NB4 (cell line): Measurements from ENCODE around the gene WDR89.
"Not testable (repeated sequence)": the region's sequence is repeated elsewhere in the genome, so short reads cannot be mapped to it uniquely, and the experiment has no call there.

Source experiments
- CTCF ChIP-seq: IDR thresholded peaks from one replicate; pipeline ENCODE4 v1.5.1; 2012; ENCODE audit warnings: low read depth, low read length
- MAX ChIP-seq: IDR thresholded peaks from 2 replicates; pipeline ENCODE4 v1.6.1; 2011; ENCODE audit warnings: low read depth, low read length
- MYC ChIP-seq: IDR thresholded peaks from 2 replicates; pipeline ENCODE4 v1.6.1; 2011; ENCODE audit warnings: low read depth, low read length
- POLR2A ChIP-seq: IDR thresholded peaks from 2 replicates; pipeline ENCODE4 v1.6.1; 2011; ENCODE audit warnings: mild to moderate bottlenecking; ENCODE audit not compliant: insufficient read length; ENCODE audit errors: extremely low read depth

GRCh38 chr14:63583046-63583445 is 58.6 kb downstream of the WDR89 start:
- not testable (repeated sequence) for TF ChIP-seq CTCF, POLR2A, MAX, MYC
